Tibial nerve (tissue), 4 donors: ENCODE results near the gene AKTIP.

Experiments
- EP300 ChIP-seq, 2 donors: sonication (generic); formaldehyde crosslinking; IDR thresholded peaks; one replicate each; pipeline ENCODE4 v1.6.1; 2017; ENCODE audit warnings: antibody characterized with exemption in 2 of 2, mild to moderate bottlenecking in 1 of 2
- TF ChIP-seq, protein P1 (sequence below), 5 experiments: fragments of 200-600 bp in 3 of 5; fragments of 450-650 bp in 2 of 5; sonication (generic) in 3 of 5; IDR thresholded peaks; one replicate each; pipeline ENCODE4 v1.5.1; 2016 to 2019; ENCODE audit warnings: antibody characterized with exemption in 5 of 5, mild to moderate bottlenecking in 3 of 5, moderate library complexity in 2 of 5

- TF ChIP-seq, protein P1, sequence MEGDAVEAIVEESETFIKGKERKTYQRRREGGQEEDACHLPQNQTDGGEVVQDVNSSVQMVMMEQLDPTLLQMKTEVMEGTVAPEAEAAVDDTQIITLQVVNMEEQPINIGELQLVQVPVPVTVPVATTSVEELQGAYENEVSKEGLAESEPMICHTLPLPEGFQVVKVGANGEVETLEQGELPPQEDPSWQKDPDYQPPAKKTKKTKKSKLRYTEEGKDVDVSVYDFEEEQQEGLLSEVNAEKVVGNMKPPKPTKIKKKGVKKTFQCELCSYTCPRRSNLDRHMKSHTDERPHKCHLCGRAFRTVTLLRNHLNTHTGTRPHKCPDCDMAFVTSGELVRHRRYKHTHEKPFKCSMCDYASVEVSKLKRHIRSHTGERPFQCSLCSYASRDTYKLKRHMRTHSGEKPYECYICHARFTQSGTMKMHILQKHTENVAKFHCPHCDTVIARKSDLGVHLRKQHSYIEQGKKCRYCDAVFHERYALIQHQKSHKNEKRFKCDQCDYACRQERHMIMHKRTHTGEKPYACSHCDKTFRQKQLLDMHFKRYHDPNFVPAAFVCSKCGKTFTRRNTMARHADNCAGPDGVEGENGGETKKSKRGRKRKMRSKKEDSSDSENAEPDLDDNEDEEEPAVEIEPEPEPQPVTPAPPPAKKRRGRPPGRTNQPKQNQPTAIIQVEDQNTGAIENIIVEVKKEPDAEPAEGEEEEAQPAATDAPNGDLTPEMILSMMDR (IDR thresholded peaks at IDR 0.05): no peak
- no peak for TF ChIP-seq EP300 (IDR thresholded peaks at IDR 0.05)
Observed at GRCh38 chr16:53501216-53501859, 1.7 kb downstream of the AKTIP start.
